Pancreas (tissue), 10 donors: ENCODE results near the gene CFC1B. TPM values are rescaled to one million over a fixed set of nuclear protein-coding genes. Genes with fewer than 3 reads are reported as not detected.
"Not testable (repeated sequence)": the region's sequence is repeated elsewhere in the genome, so short reads cannot be mapped to it uniquely, and the experiment has no call there.

Source experiments
- ATAC-seq, 4 donors: fragments of 200-7000 bp; cut with Tn5 transposase; one replicate each; pipeline versions ENCODE4 v1.8.0 to v1.9.1; 2020; ENCODE audit warnings: mild to moderate bottlenecking in 4 of 4, moderate library complexity in 4 of 4
- DNase-seq, 6 donors: peaks; one replicate each; pipeline ENCODE4 v3.0.0-alpha.2; 2020
- FAIRE-seq: peaks from 2 replicates; lab custom pipeline; 2012; peaks lifted over from hg19 to GRCh38; lab: Jason Lieb, UNC
- H3K27ac ChIP-seq, 4 donors: fragments of 200-600 bp; sonication (generic); 1 replicate in 3 of 4; 2 replicates in 1 of 4; pipeline versions ENCODE4 v1.5.0 to v1.8.0; 2020
- H3K27me3 ChIP-seq, 4 donors: fragments of 200-600 bp; one replicate each; pipeline ENCODE4 v1.8.0; 2021
- H3K36me3 ChIP-seq, 3 donors: fragments of 200-600 bp; sonication (generic) in 1 of 3; one replicate each; pipeline versions ENCODE4 v1.5.0 to v1.8.0; 2020 to 2021
- H3K4me1 ChIP-seq, 3 donors: fragments of 200-600 bp; one replicate each; pipeline ENCODE4 v1.8.0; 2021
- H3K4me3 ChIP-seq, 4 donors: fragments of 200-600 bp; sonication (generic) in 2 of 4; one replicate each; pipeline versions ENCODE4 v1.5.0 to v1.8.0; 2020 to 2021
- H3K9me3 ChIP-seq, 4 donors: fragments of 200-600 bp; one replicate each; pipeline ENCODE4 v1.8.0; 2021
- WGBS, 2 donors: extraction: QIAGEN DNeasy Blood & Tissue Kit; methylation state at CpG; one replicate each; pipeline ENCODE4 v1.1.7; 2013; 5-methylcytosine and 5-hydroxymethylcytosine counted together
- intact Hi-C, 3 donors: fragments of 100-400 bp; cut with DNase I; formaldehyde crosslinking; loops; one replicate each; pipeline versions ENCODE4 v1.11.1 to v1.14.2; 2022
- polyA plus RNA-seq, 2 donors: library from polyadenylated mRNA; stranded (reverse); fragments of 200-250 nt; gene quantifications; one replicate each; pipeline ENCODE4 v1.2.3, GENCODE V29; 2013
- total RNA-seq, 6 donors: library from RNA; stranded (reverse); fragmentation: NEBNext Ultra II Directional in 4 of 6; extraction: Animal tissue kit (Norgen Biotek cat#: 25700) in 4 of 6; gene quantifications; one replicate each; pipeline versions ENCODE4 v1.2.1 to v1.2.4, GENCODE V29; 2021 to 2023
- donor health status: healthy with polysubstance abuse.
- donor health status: DM: no; HTN: no; CAD: no; lungs with moderate emphysema.
- donor health status: DM: no; HTN: no; CAD: no.
- donor health status: control.
- donor health status: control.
- donor health status: Bipolar disorder and iron deficiency.
- donor health status: DM: yes; HTN: yes; CAD: no.
- donor health status: DM: no; HTN: no; CAD: no.
- donor health status: DM: no; HTN: no; CAD: no.
- donor health status: DM: yes; HTN: yes; CAD: no.

The CFC1B gene
- total and polyA plus RNA-seq, 8 donors = 0.55 to 3.1 (median 1.7) TPM; not detected in 5

DNA sequence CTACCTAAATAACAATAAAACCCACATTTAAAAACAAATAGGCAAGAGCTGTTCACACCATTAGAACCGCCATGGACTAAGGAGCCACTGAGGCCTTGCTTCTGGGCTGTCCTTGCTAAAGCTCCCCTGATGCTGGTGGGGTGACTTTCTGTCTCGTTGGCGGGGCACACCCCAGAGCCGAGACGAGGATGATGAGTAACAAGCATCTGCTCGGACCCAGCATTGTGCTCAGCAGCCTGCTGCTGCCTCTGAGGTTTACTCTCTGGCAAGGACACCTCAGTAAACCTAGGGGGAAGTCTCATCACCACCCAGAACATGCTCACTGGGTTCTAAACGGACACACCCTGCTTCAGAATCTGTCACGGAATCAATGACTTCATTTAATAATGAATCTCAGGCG, 10.7 kb downstream of the CFC1B start:
- intact Hi-C loops = not testable (repeated sequence)

GRCh38 chr2:130536654-130537053, 15.6 kb downstream of the CFC1B start:
- H3K4me1 ChIP-seq, H3K27me3 ChIP-seq, intact Hi-C loops, H3K9me3 ChIP-seq, H3K27ac ChIP-seq, H3K4me3 ChIP-seq, FAIRE-seq, H3K36me3 ChIP-seq, DNase-seq: not testable (repeated sequence)
- WGBS, 2 donors = no CpG with 5 or more reads among the region's 7 CpGs
- peak in 2 of 4 donors; percentile 63 to 69 for ATAC-seq

More for the DNA sequence above, 10.7 kb downstream of the CFC1B start:
- not testable (repeated sequence) for H3K27ac ChIP-seq, H3K9me3 ChIP-seq, H3K36me3 ChIP-seq, H3K4me1 ChIP-seq, H3K4me3 ChIP-seq, FAIRE-seq, H3K27me3 ChIP-seq, DNase-seq, ATAC-seq
- no CpG with 5 or more reads among the region's 9 CpGs for WGBS, 2 donors

DNA sequence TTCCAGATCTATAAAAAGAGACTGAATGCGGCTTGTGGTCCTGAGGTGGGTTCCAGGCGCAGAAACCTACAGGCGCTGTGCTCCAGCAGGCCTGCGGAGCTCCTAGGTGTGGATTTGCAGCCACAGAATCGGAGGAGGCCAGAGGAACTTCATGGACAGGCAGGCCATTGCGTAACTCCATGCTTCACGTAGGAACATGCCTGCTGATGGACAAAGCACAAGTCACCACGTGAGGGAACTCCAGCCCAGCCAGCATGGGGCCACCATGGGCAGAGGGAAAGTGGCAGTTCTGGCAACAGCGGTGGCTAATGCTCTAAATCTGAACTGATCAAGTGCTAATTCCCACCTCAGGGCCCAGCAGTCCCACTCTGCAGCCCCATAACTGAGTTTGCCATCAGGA, 17.2 kb downstream of the CFC1B start:
- H3K36me3 ChIP-seq, DNase-seq, H3K9me3 ChIP-seq, H3K4me1 ChIP-seq, ATAC-seq, FAIRE-seq, intact Hi-C loops, H3K4me3 ChIP-seq, H3K27me3 ChIP-seq, H3K27ac ChIP-seq: not testable (repeated sequence)
- no CpG with 5 or more reads among the region's 9 CpGs for WGBS, 2 donors

- H3K4me1 ChIP-seq, H3K9me3 ChIP-seq, H3K27ac ChIP-seq, H3K27me3 ChIP-seq, H3K36me3 ChIP-seq, DNase-seq, H3K4me3 ChIP-seq, intact Hi-C loops, ATAC-seq, FAIRE-seq: not testable (repeated sequence)
- no CpG with 5 or more reads among the region's 4 CpGs for WGBS, 2 donors
Observed at GRCh38 chr2:130542789-130543188, 21.8 kb downstream of the CFC1B start.

DNA sequence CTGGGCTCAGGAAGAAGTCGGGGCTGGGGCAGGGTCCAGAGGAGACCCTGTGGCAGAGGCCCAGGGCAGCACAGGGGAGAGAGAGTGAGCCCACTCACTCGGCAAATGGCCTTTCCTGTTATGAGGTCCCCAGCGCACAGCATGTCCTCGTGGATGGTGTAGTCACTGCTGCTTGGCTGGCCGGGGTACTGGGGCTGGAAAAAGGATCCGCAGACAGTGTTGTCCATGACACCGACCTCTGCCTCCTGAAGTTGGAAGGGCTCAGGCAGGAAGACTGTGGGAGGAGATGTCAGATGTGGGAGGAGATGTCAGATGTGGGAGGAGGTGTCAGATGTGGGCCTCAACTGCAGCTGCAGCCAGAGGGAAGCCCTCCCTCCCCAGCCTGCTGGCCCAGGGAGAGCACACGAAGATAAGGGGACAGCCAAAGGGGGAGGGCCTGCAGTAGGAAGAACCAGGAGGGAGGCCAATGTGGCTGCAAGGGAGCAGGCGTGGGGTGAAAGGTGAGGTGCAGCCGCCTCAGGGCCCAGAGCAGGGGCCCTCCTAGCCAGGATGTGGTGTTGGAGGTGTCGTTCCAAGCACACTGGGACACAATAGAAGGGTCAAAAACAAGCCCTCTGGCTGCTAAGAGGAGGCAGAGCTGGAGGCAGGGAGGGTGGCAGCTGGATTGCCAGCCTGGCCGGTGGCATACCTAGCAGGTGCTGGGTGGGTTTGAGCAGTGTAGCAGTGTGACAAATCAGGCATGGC, 22.9 kb downstream of the CFC1B start:
- FAIRE-seq, H3K9me3 ChIP-seq, H3K27ac ChIP-seq, H3K36me3 ChIP-seq, ATAC-seq, H3K4me3 ChIP-seq, H3K27me3 ChIP-seq, intact Hi-C loops, DNase-seq, H3K4me1 ChIP-seq: not testable (repeated sequence)
- 80% methylated on average over 1 of the region's 12 CpGs; no CpG with 5 or more reads in 1 of the 2 donors for WGBS, 2 donors

DNA sequence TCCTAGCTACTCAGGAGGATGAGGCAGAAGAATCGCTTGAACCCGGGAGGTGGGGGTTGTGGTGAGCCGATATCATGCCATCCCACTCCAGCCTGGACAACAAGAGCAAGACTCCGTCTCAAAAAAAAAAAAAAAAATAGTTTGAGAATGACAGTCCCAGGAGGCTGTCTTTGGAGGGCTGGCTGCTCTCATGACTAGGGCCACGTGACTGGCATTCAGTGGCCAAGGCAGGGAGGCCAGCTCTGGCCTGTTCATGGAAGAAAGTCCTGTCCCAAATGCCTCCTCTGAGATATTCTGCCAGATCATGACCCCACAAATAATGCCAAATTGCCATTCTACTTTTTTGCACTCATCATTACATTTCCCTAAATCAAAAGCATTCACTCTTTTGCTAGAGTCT, 24.0 kb downstream of the CFC1B start:
- H3K4me1 ChIP-seq, H3K36me3 ChIP-seq, H3K4me3 ChIP-seq, H3K9me3 ChIP-seq, FAIRE-seq, DNase-seq, H3K27ac ChIP-seq, ATAC-seq, intact Hi-C loops, H3K27me3 ChIP-seq: not testable (repeated sequence)
- no CpG with 5 or more reads among the region's 5 CpGs for WGBS, 2 donors

GRCh38 chr2:130548418-130548817, 27.4 kb downstream of the CFC1B start:
- H3K4me3 ChIP-seq, FAIRE-seq, ATAC-seq, H3K4me1 ChIP-seq, H3K27ac ChIP-seq, H3K36me3 ChIP-seq, H3K27me3 ChIP-seq, intact Hi-C loops, H3K9me3 ChIP-seq, DNase-seq: not testable (repeated sequence)
- WGBS, 2 donors = no CpG with 5 or more reads among the region's 3 CpGs

- DNase-seq, FAIRE-seq, H3K9me3 ChIP-seq, ATAC-seq, H3K27me3 ChIP-seq, H3K36me3 ChIP-seq, H3K27ac ChIP-seq, H3K4me3 ChIP-seq, H3K4me1 ChIP-seq, intact Hi-C loops: not testable (repeated sequence)
- no CpG with 5 or more reads among the region's 27 CpGs for WGBS, 2 donors
Observed at GRCh38 chr2:130549475-130549874, 28.5 kb downstream of the CFC1B start.

- ATAC-seq, H3K27me3 ChIP-seq, FAIRE-seq: not testable (repeated sequence)
Observed at GRCh38 chr2:130554178-130554577, 33.2 kb downstream of the CFC1B start.

DNA sequence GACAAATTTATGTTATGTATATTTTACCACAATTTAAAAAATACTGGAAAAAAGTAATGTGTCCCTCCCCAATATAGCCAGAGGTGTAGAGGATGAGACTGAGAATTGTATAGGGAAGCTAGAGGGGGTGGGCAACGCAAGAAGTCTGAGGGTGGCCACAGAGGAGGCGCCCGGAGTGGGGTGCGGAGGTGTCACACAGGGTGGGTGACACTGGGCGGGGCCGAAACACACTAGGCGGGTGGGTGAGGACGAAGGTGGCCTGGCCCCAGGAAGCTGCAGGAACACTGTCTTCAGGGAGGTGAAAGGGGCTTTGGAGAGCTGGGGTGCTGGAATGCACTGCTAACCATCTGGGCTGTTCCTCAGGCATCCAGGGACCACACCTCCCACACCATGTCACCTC, 35.4 kb downstream of the CFC1B start:
- DNase-seq, H3K4me3 ChIP-seq, ATAC-seq, H3K27ac ChIP-seq, H3K36me3 ChIP-seq, FAIRE-seq, intact Hi-C loops, H3K27me3 ChIP-seq, H3K9me3 ChIP-seq, H3K4me1 ChIP-seq: not testable (repeated sequence)
- no CpG with 5 or more reads among the region's 8 CpGs for WGBS, 2 donors

More at GRCh38 chr2:130554178-130554577, 33.2 kb downstream of the CFC1B start:
- H3K4me3 ChIP-seq, intact Hi-C loops, H3K4me1 ChIP-seq, H3K36me3 ChIP-seq, H3K9me3 ChIP-seq, H3K27ac ChIP-seq, DNase-seq: not testable (repeated sequence)
- WGBS, 2 donors = no CpG with 5 or more reads among the region's 4 CpGs

GRCh38 chr2:130566165-130566564, 45.1 kb downstream of the CFC1B start:
- no CpG with 5 or more reads among the region's 4 CpGs for WGBS, 2 donors
- intact Hi-C loops, H3K9me3 ChIP-seq, H3K27ac ChIP-seq, H3K4me1 ChIP-seq, H3K36me3 ChIP-seq, FAIRE-seq, ATAC-seq, H3K4me3 ChIP-seq, DNase-seq, H3K27me3 ChIP-seq: not testable (repeated sequence)

DNA sequence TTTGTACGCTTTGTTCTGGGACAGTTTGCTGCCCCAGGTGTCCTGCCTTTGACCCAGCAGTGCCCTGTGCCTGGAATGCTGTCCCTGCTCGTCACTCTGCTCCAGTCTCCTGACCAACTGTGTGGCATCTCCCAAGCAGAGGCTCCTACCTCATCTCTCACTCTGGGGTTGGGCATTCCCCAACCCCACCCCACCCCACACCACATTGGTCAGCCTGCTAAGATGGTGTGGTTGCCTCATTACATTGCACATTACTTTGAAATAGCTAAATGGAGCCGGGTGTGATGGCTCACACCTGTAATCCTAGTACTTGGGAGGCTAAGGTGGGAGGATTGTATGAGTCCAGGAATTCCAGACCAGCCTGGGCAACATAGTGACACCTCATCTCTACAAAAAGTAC, 50.9 kb downstream of the CFC1B start:
- ATAC-seq, FAIRE-seq, intact Hi-C loops, H3K27ac ChIP-seq, H3K27me3 ChIP-seq, H3K36me3 ChIP-seq, H3K4me1 ChIP-seq, DNase-seq, H3K9me3 ChIP-seq, H3K4me3 ChIP-seq: not testable (repeated sequence)
- no CpG with 5 or more reads among the region's 3 CpGs for WGBS, 2 donors
